Thyroid gland (tissue), 4 donors: ENCODE measurements around the gene DNM2. TPM values are rescaled to one million over a fixed set of nuclear protein-coding genes. Genes with fewer than 3 reads are reported as not detected.
A peak's percentile ranks its signal among the peaks of the same experiment; 100 is the strongest.

ENCODE experiments used
- DNase-seq, 2 donors: peaks; one replicate each; pipeline ENCODE4 v3.0.0-alpha.2; 2019
- H3K27ac ChIP-seq, 3 donors: fragments of 200-600 bp; sonication (generic); 1 replicate in 2 of 3; 2 replicates in 1 of 3; pipeline ENCODE4 v1.5.1; 2016 to 2019; ENCODE audit warnings: mild to moderate bottlenecking in 1 of 3, moderate library complexity in 1 of 3
- H3K27me3 ChIP-seq: fragments of 200-600 bp; sonication (generic); one replicate; pipeline ENCODE4 v1.5.1; 2019
- H3K36me3 ChIP-seq, 2 donors: fragments of 200-600 bp; sonication (generic); one replicate each; pipeline ENCODE4 v1.5.1; 2016 to 2019
- H3K4me1 ChIP-seq, 2 donors: fragments of 200-600 bp; sonication (generic); one replicate each; pipeline ENCODE4 v1.5.1; 2017 to 2019
- H3K4me3 ChIP-seq, 3 donors: fragments of 200-600 bp; sonication (generic); replicated peaks in 1 of 3; 1 replicate in 2 of 3; 2 replicates in 1 of 3; pipeline ENCODE4 v1.5.1; 2016; ENCODE audit warnings: mild to moderate bottlenecking in 1 of 3
- H3K9me3 ChIP-seq: fragments of 200-600 bp; sonication (generic); one replicate; pipeline ENCODE4 v1.5.1; 2017
- CTCF ChIP-seq, 6 experiments: fragments of 200-600 bp in 3 of 6; fragments of 450-650 bp in 3 of 6; sonication (generic) in 3 of 6; IDR thresholded peaks; one replicate each; pipeline ENCODE4 v1.5.1; 2016 to 2019; ENCODE audit warnings: antibody characterized with exemption in 6 of 6, mild to moderate bottlenecking in 2 of 6, inconsistent platforms in 1 of 6, moderate library complexity in 1 of 6
- POLR2A ChIP-seq, 2 donors: fragments of 450-650 bp; IDR thresholded peaks; one replicate each; pipeline ENCODE4 v1.6.1; 2017; ENCODE audit warnings: antibody characterized with exemption in 2 of 2, mild to moderate bottlenecking in 2 of 2, moderate library complexity in 1 of 2
- WGBS, 2 donors: methylation state at CpG; one replicate each; pipeline ENCODE4 v1.1.5; 2017; 5-methylcytosine and 5-hydroxymethylcytosine counted together
- intact Hi-C: fragments of 100-400 bp; cut with DNase I; formaldehyde crosslinking; loops from one replicate; pipeline ENCODE4 v1.15.1; 2023
- total RNA-seq, 4 donors: library from RNA; depleted of rRNA; stranded (reverse); fragments of >200 nt; gene quantifications; one replicate each; pipeline ENCODE4 v1.2.3, GENCODE V29; 2016

DNM2 gene
- total RNA-seq, 4 donors from 2014 or later = 95.1 to 155 (median 120) TPM

- H3K4me1 ChIP-seq = peaks cover 0 to 29% of the 10 kb centered on the region in 2 donors
- DNase-seq = no peak
- 92 to 96% methylated on average over 14 of the region's 14 CpGs for WGBS, 2 donors
Measured at GRCh38 chr19:10729411-10729810, 11.5 kb downstream of the DNM2 start.

GRCh38 chr19:10730932-10731331 is 13.1 kb downstream of the DNM2 start:
- no peaks in the 10 kb centered on the region for H3K36me3 ChIP-seq
- WGBS, 2 donors = 86 to 90% methylated on average over 3 to 9 of the region's 12 CpGs
- no peaks in the 10 kb centered on the region for H3K27me3 ChIP-seq
- intact Hi-C loops = no loop called here
- peak overlapping the region in 1 of 3 donors; percentile 18 for H3K27ac ChIP-seq
- TF ChIP-seq POLR2A (IDR thresholded peaks at IDR 0.05) = no peak
- no peak for TF ChIP-seq CTCF (IDR thresholded peaks at IDR 0.05)
- no peak for DNase-seq
- H3K9me3 ChIP-seq = no peaks in the 10 kb centered on the region
- peaks cover 2 to 30% of the 10 kb centered on the region in 2 donors for H3K4me1 ChIP-seq
- H3K4me3 ChIP-seq = no peak overlapping the region

More at GRCh38 chr19:10729411-10729810, 11.5 kb downstream of the DNM2 start:
- Histone ChIP-seq H3K27ac (no peak overlapping the region), H3K9me3 (no peaks in the 10 kb centered on the region), H3K4me3 (no peak overlapping the region), H3K27me3 (no peaks in the 10 kb centered on the region), H3K36me3 (no peaks in the 10 kb centered on the region)
- TF ChIP-seq POLR2A (IDR thresholded peaks at IDR 0.05) (no peak), CTCF (IDR thresholded peaks at IDR 0.05) (no peak)
- intact Hi-C loops = no loop called here

- H3K27ac ChIP-seq = no peak overlapping the region
- H3K9me3 ChIP-seq = no peaks in the 10 kb centered on the region
- H3K4me3 ChIP-seq = no peak overlapping the region
- no peaks in the 10 kb centered on the region for H3K36me3 ChIP-seq
- TF ChIP-seq POLR2A (IDR thresholded peaks at IDR 0.05) (no peak), CTCF (IDR thresholded peaks at IDR 0.05) (no peak)
- peaks cover 26 to 32% of the 10 kb centered on the region in 2 donors for H3K4me1 ChIP-seq
- WGBS, 2 donors = 87 to 92% methylated on average over 5 of the region's 5 CpGs
- no peak for DNase-seq
- no peaks in the 10 kb centered on the region for H3K27me3 ChIP-seq
- intact Hi-C loops = no loop called here
Measured at GRCh38 chr19:10735741-10736140, 17.9 kb downstream of the DNM2 start.

- no peak for TF ChIP-seq CTCF (IDR thresholded peaks at IDR 0.05)
- TF ChIP-seq POLR2A (IDR thresholded peaks at IDR 0.05) = no peak
- DNase-seq = no peak
- Histone ChIP-seq H3K27me3 (no peaks in the 10 kb centered on the region), H3K36me3 (no peaks in the 10 kb centered on the region), H3K4me3 (no peak overlapping the region), H3K4me1 (peaks cover 26 to 29% of the 10 kb centered on the region in 2 donors), H3K9me3 (no peaks in the 10 kb centered on the region), H3K27ac (peak overlapping the region in 2 of 3 donors; percentile 71 to 82)
- 87 to 91% methylated on average over 6 of the region's 6 CpGs for WGBS, 2 donors
- intact Hi-C loops = no loop called here
Measured at GRCh38 chr19:10736189-10736588, 18.3 kb downstream of the DNM2 start.

- H3K36me3 ChIP-seq = no peaks in the 10 kb centered on the region
- TF ChIP-seq CTCF (IDR thresholded peaks at IDR 0.05) (no peak), POLR2A (IDR thresholded peaks at IDR 0.05) (peak in 1 of 2 donors; percentile 15)
- peaks cover 26 to 31% of the 10 kb centered on the region in 2 donors for H3K4me1 ChIP-seq
- no peaks in the 10 kb centered on the region for H3K9me3 ChIP-seq
- intact Hi-C loops = no loop called here
- 59 to 64% methylated on average over 9 of the region's 9 CpGs for WGBS, 2 donors
- peak overlapping the region in 2 of 3 donors; percentile 71 to 82 for H3K27ac ChIP-seq
- no peak overlapping the region for H3K4me3 ChIP-seq
- H3K27me3 ChIP-seq = no peaks in the 10 kb centered on the region
- DNase-seq = peak; percentile 63 to 67
Measured at GRCh38 chr19:10736916-10737551, 19.2 kb downstream of the DNM2 start.
